GM08714 (cell line): ENCODE results near the gene C20orf141.

Source experiments
- H3K4me3 ChIP-seq: fragments of 200-500 bp; sonication (Bioruptor generic); 2 replicates; pipeline ENCODE4 v1.5.1; 2014; ENCODE audit warnings: mild to moderate bottlenecking, low read length, inconsistent platforms
- ZNF274 ChIP-seq: IDR thresholded peaks from 2 replicates; pipeline ENCODE4 v1.6.1; 2012; ENCODE audit warnings: mild to moderate bottlenecking, low read depth, low read length

The C20orf141 gene

GRCh38 chr20:2845607-2846006 is 30.8 kb downstream of the C20orf141 start:
- H3K4me3 ChIP-seq, result no peak overlapping the region
- TF ChIP-seq ZNF274, result no peak

GRCh38 chr20:2846698-2847097 is 31.9 kb downstream of the C20orf141 start:
- no peak overlapping the region for H3K4me3 ChIP-seq
- no peak for TF ChIP-seq ZNF274

- TF ChIP-seq ZNF274, result no peak
- no peak overlapping the region for H3K4me3 ChIP-seq
These were observed 33.0 kb downstream of the C20orf141 start for GRCh38 chr20:2847802-2848201.

GRCh38 chr20:2849529-2849928 is 34.7 kb downstream of the C20orf141 start:
- H3K4me3 ChIP-seq, result no peak overlapping the region
- TF ChIP-seq ZNF274, result no peak

GRCh38 chr20:2851086-2851485 is 36.3 kb downstream of the C20orf141 start:
- H3K4me3 ChIP-seq, result no peak overlapping the region
- TF ChIP-seq ZNF274, result no peak

- no peak overlapping the region for H3K4me3 ChIP-seq
- TF ChIP-seq ZNF274, result no peak
These were observed 43.8 kb downstream of the C20orf141 start for GRCh38 chr20:2858591-2858990.

GRCh38 chr20:2859330-2860121 is 44.7 kb downstream of the C20orf141 start:
- H3K4me3 ChIP-seq, result no peak overlapping the region
- no peak for TF ChIP-seq ZNF274

GRCh38 chr20:2864626-2865025 is 49.8 kb downstream of the C20orf141 start:
- no peak for TF ChIP-seq ZNF274

GRCh38 chr20:2865101-2865500 is 50.3 kb downstream of the C20orf141 start:
- H3K4me3 ChIP-seq, result no peak overlapping the region
- no peak for TF ChIP-seq ZNF274

More at GRCh38 chr20:2864626-2865025, 49.8 kb downstream of the C20orf141 start:
- H3K4me3 ChIP-seq, result no peak overlapping the region
